ENCODE data around the gene AIF1L. TPM values are rescaled to one million over a fixed set of nuclear protein-coding genes. Genes with fewer than 3 reads are reported as not detected.

Gene AIF1L
- total RNA-seq, 3 donors from 2014 or later, result 1.4 to 5.6 (median 5.0) TPM

- no peak for ATAC-seq
- H3K36me3 ChIP-seq (ENCODE audit: low read depth), result peaks cover 38% of the 10 kb centered on the region
- no peak overlapping the region for H3K4me3 ChIP-seq
- DNase-seq, result no peak
- no peaks in the 10 kb centered on the region for H3K9me3 ChIP-seq
- intact Hi-C loops (cut with DNase I, micrococcal nuclease), result no loop called here
- TF ChIP-seq, protein P1, sequence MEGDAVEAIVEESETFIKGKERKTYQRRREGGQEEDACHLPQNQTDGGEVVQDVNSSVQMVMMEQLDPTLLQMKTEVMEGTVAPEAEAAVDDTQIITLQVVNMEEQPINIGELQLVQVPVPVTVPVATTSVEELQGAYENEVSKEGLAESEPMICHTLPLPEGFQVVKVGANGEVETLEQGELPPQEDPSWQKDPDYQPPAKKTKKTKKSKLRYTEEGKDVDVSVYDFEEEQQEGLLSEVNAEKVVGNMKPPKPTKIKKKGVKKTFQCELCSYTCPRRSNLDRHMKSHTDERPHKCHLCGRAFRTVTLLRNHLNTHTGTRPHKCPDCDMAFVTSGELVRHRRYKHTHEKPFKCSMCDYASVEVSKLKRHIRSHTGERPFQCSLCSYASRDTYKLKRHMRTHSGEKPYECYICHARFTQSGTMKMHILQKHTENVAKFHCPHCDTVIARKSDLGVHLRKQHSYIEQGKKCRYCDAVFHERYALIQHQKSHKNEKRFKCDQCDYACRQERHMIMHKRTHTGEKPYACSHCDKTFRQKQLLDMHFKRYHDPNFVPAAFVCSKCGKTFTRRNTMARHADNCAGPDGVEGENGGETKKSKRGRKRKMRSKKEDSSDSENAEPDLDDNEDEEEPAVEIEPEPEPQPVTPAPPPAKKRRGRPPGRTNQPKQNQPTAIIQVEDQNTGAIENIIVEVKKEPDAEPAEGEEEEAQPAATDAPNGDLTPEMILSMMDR (IDR thresholded peaks at IDR 0.05), result no peak
- no peaks in the 10 kb centered on the region for H3K4me1 ChIP-seq (ENCODE audit: low read depth)
Observed at GRCh38 chr9:131138676-131139075, 42.3 kb downstream of the AIF1L start.

DNA sequence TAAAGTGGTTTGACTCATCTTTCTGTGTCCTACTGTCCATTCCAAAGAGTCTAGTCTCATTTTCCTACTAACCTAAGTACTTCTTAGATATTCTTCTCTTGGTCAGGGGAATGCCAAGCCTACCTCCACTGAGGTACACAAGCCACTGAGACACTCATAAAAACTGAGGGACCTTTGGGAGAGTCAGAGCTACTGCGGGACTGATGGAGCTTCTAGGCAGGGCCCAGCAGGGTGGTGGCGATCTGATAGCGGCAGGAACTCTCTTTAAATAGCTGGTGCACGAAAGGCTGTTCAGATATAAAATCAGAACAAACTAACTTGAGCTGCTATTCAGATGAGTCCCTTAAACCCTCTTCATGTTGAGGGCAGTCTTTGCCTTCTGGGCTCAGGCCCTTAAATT lies 43.8 kb downstream of the AIF1L start:
- H3K36me3 ChIP-seq (ENCODE audit: low read depth), result peaks cover 35% of the 10 kb centered on the region
- ATAC-seq (no peak), DNase-seq (no peak)
- no peaks in the 10 kb centered on the region for H3K4me1 ChIP-seq (ENCODE audit: low read depth)
- H3K9me3 ChIP-seq, result no peaks in the 10 kb centered on the region
- H3K4me3 ChIP-seq, result no peak overlapping the region
- TF ChIP-seq, protein P1 (IDR thresholded peaks at IDR 0.05), result no peak
- intact Hi-C loops (cut with DNase I, micrococcal nuclease), result no loop called here

DNA sequence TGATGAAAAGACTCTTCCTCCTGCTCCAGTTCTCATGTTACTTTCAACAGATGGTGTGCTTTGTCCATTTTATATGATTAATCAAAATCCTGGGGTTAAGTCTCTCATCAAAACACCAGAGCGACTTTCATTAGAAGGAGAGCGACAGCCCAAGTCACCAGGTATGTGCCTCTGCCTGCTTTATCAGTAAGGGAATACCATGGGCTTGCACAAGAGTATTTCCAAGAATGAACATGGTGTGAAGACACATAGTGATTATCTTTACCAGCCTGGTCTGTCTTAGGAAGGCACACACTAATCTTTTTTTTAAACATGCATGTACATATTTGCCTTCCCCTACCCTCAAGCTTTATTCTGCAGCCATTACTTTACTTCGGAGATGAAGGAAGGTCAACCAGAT lies 44.2 kb downstream of the AIF1L start:
- Histone ChIP-seq H3K4me3 (no peak overlapping the region), H3K4me1 (ENCODE audit: low read depth) (no peaks in the 10 kb centered on the region), H3K9me3 (no peaks in the 10 kb centered on the region), H3K36me3 (ENCODE audit: low read depth) (peaks cover 31% of the 10 kb centered on the region)
- TF ChIP-seq, protein P1 (IDR thresholded peaks at IDR 0.05), result no peak
- DNase-seq (no peak), ATAC-seq (no peak)
- intact Hi-C loops (cut with DNase I, micrococcal nuclease), result no loop called here

DNA sequence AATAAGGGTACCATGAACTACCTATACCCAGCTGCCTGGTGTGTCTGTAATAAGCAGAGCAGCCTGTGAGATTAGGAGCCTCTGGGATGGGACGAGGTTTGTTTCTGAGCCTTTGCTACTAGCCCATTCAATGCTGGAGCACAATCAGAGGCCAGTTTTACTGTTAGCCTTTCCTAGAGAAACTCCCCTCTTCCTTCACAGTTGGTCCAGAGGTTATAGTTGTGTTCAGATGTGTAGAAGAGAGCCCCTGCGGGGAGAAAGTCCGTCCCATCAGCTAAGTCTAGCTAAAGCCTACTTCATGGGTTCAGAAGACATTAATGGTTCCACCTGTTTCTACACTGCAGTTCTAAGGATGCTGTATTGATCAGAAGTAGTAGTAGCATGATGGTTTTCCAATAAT lies 45.8 kb downstream of the AIF1L start:
- Histone ChIP-seq H3K36me3 (ENCODE audit: low read depth) (peaks cover 24% of the 10 kb centered on the region), H3K9me3 (no peaks in the 10 kb centered on the region), H3K4me3 (no peak overlapping the region), H3K4me1 (ENCODE audit: low read depth) (no peaks in the 10 kb centered on the region)
- DNase-seq (no peak), ATAC-seq (no peak)
- intact Hi-C loops (cut with DNase I, micrococcal nuclease), result no loop called here
- TF ChIP-seq, protein P1 (IDR thresholded peaks at IDR 0.05), result no peak

- ATAC-seq, result no peak
- no peak for DNase-seq
- Histone ChIP-seq H3K9me3 (no peaks in the 10 kb centered on the region), H3K4me1 (ENCODE audit: low read depth) (no peaks in the 10 kb centered on the region), H3K36me3 (ENCODE audit: low read depth) (peaks cover 30% of the 10 kb centered on the region), H3K4me3 (no peak overlapping the region)
- TF ChIP-seq, protein P1 (IDR thresholded peaks at IDR 0.05), result no peak
- intact Hi-C loops (cut with DNase I, micrococcal nuclease), result no loop called here
Observed at GRCh38 chr9:131144201-131144600, 47.9 kb downstream of the AIF1L start.

GRCh38 chr9:131145245-131145644 lies 48.9 kb downstream of the AIF1L start:
- DNase-seq (no peak), ATAC-seq (no peak)
- intact Hi-C loops (cut with DNase I, micrococcal nuclease), result no loop called here
- Histone ChIP-seq H3K4me3 (no peak overlapping the region), H3K36me3 (ENCODE audit: low read depth) (peaks cover 30% of the 10 kb centered on the region), H3K4me1 (ENCODE audit: low read depth) (no peaks in the 10 kb centered on the region), H3K9me3 (no peaks in the 10 kb centered on the region)
- TF ChIP-seq, protein P1 (IDR thresholded peaks at IDR 0.05), result no peak
